H1 (cell line): Measurements from ENCODE around the gene ISCA2.

ENCODE experiments used
- EP300 ChIP-seq, 2 experiments: IDR thresholded peaks; 1 replicate in 1 of 2; 2 replicates in 1 of 2; pipeline ENCODE4 v1.6.1; 2011 to 2012; ENCODE audit warnings: low read depth in 2 of 2, low read length in 2 of 2, mild to moderate bottlenecking in 2 of 2, borderline replicate concordance in 1 of 2, inconsistent platforms in 1 of 2, moderate library complexity in 1 of 2
- POLR2A ChIP-seq, 2 experiments: IDR thresholded peaks; 1 replicate in 1 of 2; 2 replicates in 1 of 2; pipeline ENCODE4 v1.6.1; 2011; ENCODE audit warnings: low read depth in 2 of 2, low read length in 2 of 2, mild to moderate bottlenecking in 2 of 2; ENCODE audit errors: control extremely low read depth in 1 of 2
- RAD21 ChIP-seq, 2 experiments: IDR thresholded peaks in 1 of 2; conservative IDR thresholded peaks in 1 of 2; 2 replicates each; pipeline ENCODE4 v1.6.1; 2011; ENCODE audit warnings: low read depth in 2 of 2, low read length in 2 of 2, improper control_type of control experiment in 1 of 2, inconsistent platforms in 1 of 2, mild to moderate bottlenecking in 1 of 2, moderate library complexity in 1 of 2
- SP2 ChIP-seq: IDR thresholded peaks from 2 replicates; pipeline ENCODE4 v1.6.1; 2012; ENCODE audit warnings: mild to moderate bottlenecking, low read length, inconsistent platforms
- TBP ChIP-seq: IDR thresholded peaks from 2 replicates; pipeline ENCODE4 v1.6.1; 2011; ENCODE audit warnings: low read depth, low read length, improper control_type of control experiment

- TF ChIP-seq TBP (no peak), RAD21 (IDR thresholded peaks at IDR 0.05 in 1 of 2, conservative IDR thresholded peaks at IDR 0.05 in 1 of 2; ENCODE audit: low read depth in 2 of 2, low read length in 2 of 2) (no peak), POLR2A (IDR thresholded peaks at IDR 0.05; ENCODE audit: control extremely low read depth in 1 of 2, low read depth in 2 of 2, low read length in 2 of 2) (no peak), EP300 (IDR thresholded peaks at IDR 0.05; ENCODE audit: borderline replicate concordance in 1 of 2, low read depth in 2 of 2, low read length in 2 of 2) (no peak), SP2 (no peak)
Observed at GRCh38 chr14:74469548-74470518, 23.7 kb upstream of the ISCA2 start.
